ENCODE results near the gene VAV2. TPM values are rescaled to one million over a fixed set of nuclear protein-coding genes. Genes with fewer than 3 reads are reported as not detected.
"Not testable (repeated sequence)": the region's sequence is repeated elsewhere in the genome, so short reads cannot be mapped to it uniquely, and the experiment has no call there.

VAV2 gene
- total RNA-seq, 2 donors from 2014 or later = 3.5 to 5.5 TPM

DNA sequence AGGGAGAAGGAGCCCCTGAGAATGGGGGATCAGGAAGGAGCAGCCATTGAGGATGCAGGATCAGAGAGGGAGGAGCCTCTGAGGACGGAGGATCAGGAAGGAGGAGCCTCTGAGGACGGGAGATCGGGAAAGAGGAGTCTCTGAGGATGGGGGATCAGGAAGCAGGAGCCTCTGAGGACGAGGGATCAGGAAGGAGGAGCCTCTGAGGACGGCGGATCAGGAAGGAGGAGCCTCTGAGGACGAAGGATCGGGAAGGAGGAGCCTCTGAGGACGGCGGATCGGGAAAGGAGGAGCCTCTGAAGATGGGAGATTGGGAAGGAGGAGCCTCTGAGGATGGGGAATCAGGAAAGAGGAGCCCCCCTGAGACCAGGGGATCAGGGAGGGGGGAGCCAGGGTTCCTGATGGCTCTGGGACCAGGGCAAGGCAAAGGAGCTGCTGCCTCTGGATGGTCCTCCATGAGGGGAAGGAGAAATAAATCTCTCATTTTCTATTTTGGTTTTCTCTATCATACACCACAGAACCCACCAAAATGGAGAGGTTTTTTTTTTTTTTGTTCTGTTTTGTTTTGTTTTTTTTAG is 231.3 kb downstream of the VAV2 start:
- no peak for ATAC-seq
- DNase-seq = no peak
- Mint-ChIP-seq H3K27me3 (peaks cover 4% of the 10 kb centered on the region), H3K4me1 (no peaks in the 10 kb centered on the region), H3K36me3 (ENCODE audit: low read depth) (peaks cover 10% of the 10 kb centered on the region), H3K27ac (no peak overlapping the region), H3K4me3 (no peak overlapping the region)
- no peaks in the 10 kb centered on the region for H3K9me3 ChIP-seq (ENCODE audit: control insufficient read depth, low read length, poor library complexity, severe bottlenecking)

GRCh38 chr9:133759946-133760345 is 232.2 kb downstream of the VAV2 start:
- H3K9me3 ChIP-seq (ENCODE audit: control insufficient read depth, low read length, poor library complexity, severe bottlenecking) = no peaks in the 10 kb centered on the region
- H3K27me3 Mint-ChIP-seq = peaks cover 4% of the 10 kb centered on the region
- no peak overlapping the region for H3K4me3 Mint-ChIP-seq
- no peak overlapping the region for H3K27ac Mint-ChIP-seq
- ATAC-seq (no peak), DNase-seq (no peak)
- peaks cover 6% of the 10 kb centered on the region for H3K36me3 Mint-ChIP-seq (ENCODE audit: low read depth)
- no peaks in the 10 kb centered on the region for H3K4me1 Mint-ChIP-seq

- DNase-seq (no peak), ATAC-seq (no peak)
- no peaks in the 10 kb centered on the region for H3K9me3 ChIP-seq (ENCODE audit: control insufficient read depth, low read length, poor library complexity, severe bottlenecking)
- Mint-ChIP-seq H3K27ac (no peak overlapping the region), H3K4me3 (no peak overlapping the region), H3K4me1 (no peaks in the 10 kb centered on the region), H3K27me3 (peaks cover 4% of the 10 kb centered on the region), H3K36me3 (ENCODE audit: low read depth) (peaks cover 4% of the 10 kb centered on the region)
These were observed 232.8 kb downstream of the VAV2 start for GRCh38 chr9:133759146-133759900.

DNA sequence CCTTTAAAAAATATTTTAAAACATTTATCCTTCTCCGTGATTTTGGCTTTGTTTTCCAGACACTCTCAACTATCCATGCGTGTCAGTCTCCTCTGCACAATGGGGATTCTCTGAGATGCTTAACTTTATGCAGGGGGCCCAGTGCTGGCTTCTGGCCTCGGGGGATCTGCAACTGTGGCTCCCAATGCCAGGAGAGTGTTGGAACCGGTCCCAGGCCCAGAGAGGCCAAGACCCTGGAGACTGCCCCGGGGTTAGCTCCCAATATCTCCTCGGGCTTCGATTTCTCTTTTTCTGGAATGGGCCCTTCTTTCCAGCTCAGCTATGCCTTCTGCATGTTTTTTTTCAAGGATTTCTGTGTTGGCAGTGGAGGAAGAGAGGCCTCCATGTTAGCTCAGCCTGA is 233.9 kb downstream of the VAV2 start:
- no peaks in the 10 kb centered on the region for H3K9me3 ChIP-seq (ENCODE audit: control insufficient read depth, low read length, poor library complexity, severe bottlenecking)
- no peak for DNase-seq
- Mint-ChIP-seq H3K4me1 (no peaks in the 10 kb centered on the region), H3K36me3 (ENCODE audit: low read depth) (peaks cover 4% of the 10 kb centered on the region), H3K27me3 (peaks cover 15% of the 10 kb centered on the region), H3K4me3 (no peak overlapping the region), H3K27ac (no peak overlapping the region)
- ATAC-seq = no peak

GRCh38 chr9:133754688-133755227 is 237.4 kb downstream of the VAV2 start:
- Mint-ChIP-seq H3K4me1 (no peaks in the 10 kb centered on the region), H3K27me3 (peaks cover 49% of the 10 kb centered on the region), H3K4me3 (no peak overlapping the region), H3K36me3 (ENCODE audit: low read depth) (peaks cover 2% of the 10 kb centered on the region), H3K27ac (no peak overlapping the region)
- ATAC-seq = no peak
- DNase-seq = no peak
- H3K9me3 ChIP-seq (ENCODE audit: control insufficient read depth, low read length, poor library complexity, severe bottlenecking) = no peaks in the 10 kb centered on the region

DNA sequence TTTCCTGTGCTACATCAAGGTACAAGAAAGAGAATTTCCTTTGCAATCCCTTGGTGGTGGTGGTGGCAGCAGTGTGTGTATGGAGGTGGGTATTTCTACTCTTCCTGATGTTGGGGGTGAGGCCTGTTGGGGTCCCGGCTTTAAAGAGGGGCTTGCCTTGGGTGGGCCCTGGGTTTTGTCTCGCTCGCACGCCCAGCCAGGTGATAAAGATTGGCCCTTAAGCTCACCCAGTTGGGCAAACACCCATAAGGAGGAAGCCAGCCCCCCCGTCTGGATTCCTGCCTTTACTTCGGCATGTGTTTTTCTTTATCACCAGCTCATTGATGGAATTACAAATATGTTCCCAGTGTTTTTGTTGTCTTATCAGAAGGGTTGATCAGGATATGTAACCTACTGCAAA is 237.9 kb downstream of the VAV2 start:
- peaks cover 55% of the 10 kb centered on the region for H3K27me3 Mint-ChIP-seq
- H3K27ac Mint-ChIP-seq = no peak overlapping the region
- no peak overlapping the region for H3K4me3 Mint-ChIP-seq
- DNase-seq (no peak), ATAC-seq (no peak)
- H3K9me3 ChIP-seq (ENCODE audit: control insufficient read depth, low read length, poor library complexity, severe bottlenecking) = no peaks in the 10 kb centered on the region
- H3K36me3 Mint-ChIP-seq (ENCODE audit: low read depth) = peaks cover 2% of the 10 kb centered on the region
- H3K4me1 Mint-ChIP-seq = no peaks in the 10 kb centered on the region

DNA sequence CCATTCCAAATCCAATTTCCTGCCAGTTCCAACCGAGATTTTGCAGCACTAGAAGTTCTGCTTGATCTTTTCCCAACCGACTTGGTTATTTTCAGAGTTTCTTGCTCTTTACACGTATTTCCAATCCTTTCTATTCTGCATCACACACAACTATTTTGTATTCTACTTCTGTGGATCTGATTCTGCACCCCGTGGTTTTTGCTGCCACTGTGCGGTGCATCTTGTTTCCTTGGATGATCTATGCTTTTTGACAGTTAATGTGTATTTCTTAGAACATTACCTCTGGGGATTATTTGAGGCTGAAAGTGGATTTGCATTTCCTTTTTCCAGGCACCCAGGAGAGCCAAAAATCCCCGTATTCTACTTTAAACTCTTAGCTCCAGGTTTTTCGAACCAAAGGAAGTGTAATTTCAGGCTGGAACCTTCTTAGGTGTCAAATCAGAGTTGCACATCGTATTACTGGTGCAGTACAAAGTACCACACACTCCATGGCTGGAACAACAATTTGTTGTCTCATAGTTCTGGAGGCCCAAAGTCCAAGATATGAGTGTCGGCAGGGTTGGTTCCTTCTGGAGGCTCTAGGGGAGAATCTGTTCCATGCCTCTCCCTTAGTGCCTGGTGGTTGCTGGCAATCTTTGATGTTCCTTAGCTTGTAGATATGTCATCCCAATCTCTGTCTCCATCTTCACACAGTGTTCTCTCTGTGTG is 239.2 kb downstream of the VAV2 start:
- no peak overlapping the region for H3K4me3 Mint-ChIP-seq
- no peaks in the 10 kb centered on the region for H3K9me3 ChIP-seq (ENCODE audit: control insufficient read depth, low read length, poor library complexity, severe bottlenecking)
- DNase-seq = no peak
- ATAC-seq = no peak
- no peaks in the 10 kb centered on the region for H3K4me1 Mint-ChIP-seq
- no peak overlapping the region for H3K27ac Mint-ChIP-seq
- H3K36me3 Mint-ChIP-seq (ENCODE audit: low read depth) = peaks cover 2% of the 10 kb centered on the region
- peaks cover 68% of the 10 kb centered on the region for H3K27me3 Mint-ChIP-seq

- H3K27me3 Mint-ChIP-seq = peaks cover 82% of the 10 kb centered on the region
- peaks cover 2% of the 10 kb centered on the region for H3K36me3 Mint-ChIP-seq (ENCODE audit: low read depth)
- no peaks in the 10 kb centered on the region for H3K4me1 Mint-ChIP-seq
- no peaks in the 10 kb centered on the region for H3K9me3 ChIP-seq (ENCODE audit: control insufficient read depth, low read length, poor library complexity, severe bottlenecking)
- H3K27ac Mint-ChIP-seq = no peak overlapping the region
- no peak overlapping the region for H3K4me3 Mint-ChIP-seq
- no peak for ATAC-seq
- no peak for DNase-seq
These were observed 241.0 kb downstream of the VAV2 start for GRCh38 chr9:133750982-133751649.

GRCh38 chr9:133747309-133747708 is 244.8 kb downstream of the VAV2 start:
- Mint-ChIP-seq H3K4me3 (no peak overlapping the region), H3K4me1 (no peaks in the 10 kb centered on the region), H3K27ac (no peak overlapping the region), H3K27me3 (peaks cover 79% of the 10 kb centered on the region), H3K36me3 (ENCODE audit: low read depth) (peaks cover 2% of the 10 kb centered on the region)
- H3K9me3 ChIP-seq (ENCODE audit: control insufficient read depth, low read length, poor library complexity, severe bottlenecking) = no peaks in the 10 kb centered on the region
- no peak for ATAC-seq
- no peak for DNase-seq

DNA sequence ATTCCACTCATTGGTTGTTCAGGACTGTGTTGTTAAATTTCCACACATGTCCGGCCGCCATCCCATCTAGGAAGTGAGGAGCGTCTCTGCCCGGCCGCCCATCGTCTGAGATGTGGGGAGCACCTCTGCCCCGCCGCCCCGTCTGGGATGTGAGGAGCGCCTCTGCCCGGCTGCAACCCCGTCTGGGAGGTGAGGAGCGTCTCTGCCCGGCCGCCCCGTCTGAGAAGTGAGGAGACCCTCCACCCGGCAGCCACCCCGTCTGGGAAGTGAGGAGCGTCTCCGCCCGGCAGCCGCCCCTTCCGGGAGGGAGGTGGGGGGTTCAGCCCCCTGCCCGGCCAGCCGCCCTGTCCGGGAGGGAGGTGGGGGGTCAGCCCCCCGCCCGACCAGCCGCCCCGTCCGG is 247.6 kb downstream of the VAV2 start:
- H3K4me3 Mint-ChIP-seq; H3K4me1 Mint-ChIP-seq; DNase-seq; H3K27ac Mint-ChIP-seq; H3K36me3 Mint-ChIP-seq (ENCODE audit: low read depth); ATAC-seq; H3K9me3 ChIP-seq (ENCODE audit: control insufficient read depth, low read length, poor library complexity, severe bottlenecking): not testable (repeated sequence)
- H3K27me3 Mint-ChIP-seq = peaks cover 53% of the 10 kb centered on the region

DNA sequence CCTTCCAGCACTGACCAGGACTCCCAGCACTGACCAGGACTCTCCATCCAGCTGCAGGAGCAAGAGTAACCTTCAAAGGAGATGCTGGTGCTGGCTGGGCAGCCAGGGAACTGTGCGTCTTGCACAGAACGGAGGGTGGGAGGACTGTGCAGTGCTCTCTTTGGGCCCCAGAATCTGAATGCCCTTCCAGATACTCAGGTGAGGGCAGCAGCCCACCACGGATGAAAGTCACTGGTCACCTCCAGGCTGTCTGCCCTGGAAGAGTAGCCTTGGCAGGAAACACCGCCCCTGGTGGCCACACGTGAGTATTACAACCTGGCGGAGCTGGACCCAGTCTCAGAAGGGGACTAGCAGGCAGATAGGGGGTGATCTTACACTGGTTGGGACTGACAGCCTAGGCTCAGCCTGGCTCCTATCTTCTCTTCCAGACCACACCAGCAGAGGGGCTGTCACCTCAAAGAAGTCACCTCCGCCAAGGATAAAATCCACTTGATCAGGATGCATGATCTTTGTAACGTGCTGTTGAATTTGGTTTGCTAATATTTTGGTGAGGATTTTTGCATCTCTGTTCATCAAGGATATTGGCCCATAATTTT is 249.2 kb downstream of the VAV2 start:
- no peak overlapping the region for H3K27ac Mint-ChIP-seq
- peaks cover 46% of the 10 kb centered on the region for H3K27me3 Mint-ChIP-seq
- peaks cover 3% of the 10 kb centered on the region for H3K4me1 Mint-ChIP-seq
- H3K4me3 Mint-ChIP-seq = no peak overlapping the region
- DNase-seq (peak; percentile 56 to 72 (median 63)), ATAC-seq (peak; percentile 78)
- H3K9me3 ChIP-seq (ENCODE audit: control insufficient read depth, low read length, poor library complexity, severe bottlenecking) = no peaks in the 10 kb centered on the region
- H3K36me3 Mint-ChIP-seq (ENCODE audit: low read depth) = no peaks in the 10 kb centered on the region

DNA sequence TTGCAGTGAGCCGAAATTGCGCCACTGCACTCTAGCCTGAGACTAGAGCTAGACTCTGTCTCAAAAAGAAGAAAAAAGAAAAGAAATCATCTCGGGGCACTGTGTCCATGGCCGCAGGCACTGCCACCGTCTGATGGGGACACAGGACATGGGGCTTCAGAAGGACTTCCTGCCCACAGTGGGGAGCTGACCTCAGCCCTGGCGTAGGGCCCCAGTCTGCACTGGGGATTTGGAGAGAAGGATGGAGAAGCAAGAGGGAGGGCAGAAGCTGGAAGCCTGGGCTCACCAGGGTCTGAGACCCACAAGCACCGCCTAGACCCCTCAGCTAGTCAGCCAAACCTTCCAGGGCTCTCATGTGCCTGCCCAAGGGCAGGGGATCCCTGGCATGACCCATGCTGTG is 249.9 kb downstream of the VAV2 start:
- no peak overlapping the region for H3K4me3 Mint-ChIP-seq
- H3K27ac Mint-ChIP-seq = no peak overlapping the region
- ATAC-seq (no peak), DNase-seq (no peak)
- no peaks in the 10 kb centered on the region for H3K9me3 ChIP-seq (ENCODE audit: control insufficient read depth, low read length, poor library complexity, severe bottlenecking)
- H3K36me3 Mint-ChIP-seq (ENCODE audit: low read depth) = no peaks in the 10 kb centered on the region
- peaks cover 39% of the 10 kb centered on the region for H3K27me3 Mint-ChIP-seq
- peaks cover 3% of the 10 kb centered on the region for H3K4me1 Mint-ChIP-seq

- H3K9me3 ChIP-seq (ENCODE audit: control insufficient read depth, low read length, poor library complexity, severe bottlenecking) = no peaks in the 10 kb centered on the region
- H3K4me1 Mint-ChIP-seq = peaks cover 3% of the 10 kb centered on the region
- H3K36me3 Mint-ChIP-seq (ENCODE audit: low read depth) = no peaks in the 10 kb centered on the region
- DNase-seq = no peak
- no peak for ATAC-seq
- H3K27me3 Mint-ChIP-seq = peaks cover 34% of the 10 kb centered on the region
- H3K27ac Mint-ChIP-seq = no peak overlapping the region
- H3K4me3 Mint-ChIP-seq = no peak overlapping the region
These were observed 250.4 kb downstream of the VAV2 start for GRCh38 chr9:133741716-133742115.
